Measurements from ENCODE around the gene REC8.
"Not testable (repeated sequence)": the region's sequence is repeated elsewhere in the genome, so short reads cannot be mapped to it uniquely, and the experiment has no call there.

Gene REC8

DNA sequence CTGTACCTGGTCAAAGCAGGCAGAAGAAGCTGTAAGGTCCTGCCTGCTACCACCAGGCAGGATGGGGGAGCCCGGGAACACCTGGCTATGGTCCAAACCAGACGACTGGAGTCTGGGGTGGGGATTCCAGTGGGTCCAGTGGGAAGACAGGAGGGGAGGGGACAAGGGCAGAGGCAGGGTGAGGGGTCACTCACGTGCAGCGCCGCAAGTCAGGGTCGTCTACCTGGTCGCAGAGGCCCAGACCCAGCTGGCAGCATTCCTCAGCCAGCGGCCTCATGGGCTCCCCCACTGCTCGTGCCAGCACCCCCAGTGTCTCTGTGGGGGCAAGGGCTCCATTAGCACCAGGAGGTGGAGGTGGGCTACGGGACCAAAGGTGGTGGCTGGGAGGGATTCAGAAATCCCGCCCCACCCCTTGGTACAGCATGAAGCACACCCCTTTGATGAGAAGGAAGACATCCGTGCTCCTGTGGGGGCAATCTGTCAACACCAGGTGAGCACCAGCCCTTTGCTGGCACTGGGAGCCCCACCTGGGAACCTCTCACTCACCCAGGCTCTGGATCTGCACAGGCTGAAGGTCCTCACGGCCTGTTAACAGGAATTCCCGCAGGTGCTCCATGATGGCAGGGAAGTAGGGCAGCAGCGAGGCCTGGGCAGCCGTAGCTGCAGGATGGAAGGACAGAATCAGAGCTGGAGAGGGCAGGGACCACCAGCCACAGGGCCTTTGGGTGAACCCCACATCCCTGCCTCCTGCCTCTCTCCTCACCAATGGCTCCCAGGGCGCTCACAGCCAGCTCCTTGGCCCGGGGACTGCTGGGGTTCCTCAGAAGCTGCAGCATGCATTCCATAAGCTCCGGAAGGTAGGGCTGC is 12.5 kb downstream of the REC8 start:
- no peak for DNase-seq

DNA sequence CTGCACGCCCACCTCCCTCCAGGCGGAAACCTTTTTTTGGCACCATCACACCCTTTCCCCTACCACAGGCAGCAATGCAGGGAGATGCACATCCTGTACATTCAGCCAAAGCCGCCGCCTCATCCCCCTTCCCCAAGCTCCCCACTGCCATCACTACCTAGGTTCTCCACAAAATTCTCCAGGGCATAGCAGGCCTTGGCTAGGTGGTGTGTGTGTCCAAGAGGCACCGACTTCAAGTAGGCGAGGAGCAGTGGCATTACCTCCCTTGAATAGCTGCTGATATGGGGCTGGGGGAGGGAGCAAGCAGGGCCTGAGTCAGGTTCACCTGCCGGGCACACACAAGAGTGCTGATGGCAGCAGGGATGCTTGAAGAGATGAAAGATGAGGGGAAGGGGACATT is 13.1 kb downstream of the REC8 start:
- no peak for DNase-seq

DNA sequence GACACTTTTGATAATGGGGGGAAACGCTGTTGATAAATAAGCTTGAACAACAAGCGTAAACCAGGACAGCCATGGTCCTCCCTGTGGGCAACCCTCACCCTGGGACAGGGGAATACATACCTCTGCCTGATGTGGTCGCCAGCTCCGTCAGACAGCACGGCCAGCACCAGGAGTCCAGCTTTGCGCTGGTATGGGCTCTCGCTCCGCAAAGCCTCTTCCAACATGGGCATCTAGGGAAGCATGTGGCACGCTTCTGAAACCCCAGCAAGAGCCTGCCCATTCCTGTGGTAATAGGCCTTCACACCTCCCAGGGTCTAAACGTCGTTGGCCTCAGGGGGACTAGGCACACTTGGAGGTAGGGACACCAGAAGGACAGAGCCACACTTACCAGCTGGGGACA is 13.9 kb downstream of the REC8 start:
- DNase-seq = no peak

DNA sequence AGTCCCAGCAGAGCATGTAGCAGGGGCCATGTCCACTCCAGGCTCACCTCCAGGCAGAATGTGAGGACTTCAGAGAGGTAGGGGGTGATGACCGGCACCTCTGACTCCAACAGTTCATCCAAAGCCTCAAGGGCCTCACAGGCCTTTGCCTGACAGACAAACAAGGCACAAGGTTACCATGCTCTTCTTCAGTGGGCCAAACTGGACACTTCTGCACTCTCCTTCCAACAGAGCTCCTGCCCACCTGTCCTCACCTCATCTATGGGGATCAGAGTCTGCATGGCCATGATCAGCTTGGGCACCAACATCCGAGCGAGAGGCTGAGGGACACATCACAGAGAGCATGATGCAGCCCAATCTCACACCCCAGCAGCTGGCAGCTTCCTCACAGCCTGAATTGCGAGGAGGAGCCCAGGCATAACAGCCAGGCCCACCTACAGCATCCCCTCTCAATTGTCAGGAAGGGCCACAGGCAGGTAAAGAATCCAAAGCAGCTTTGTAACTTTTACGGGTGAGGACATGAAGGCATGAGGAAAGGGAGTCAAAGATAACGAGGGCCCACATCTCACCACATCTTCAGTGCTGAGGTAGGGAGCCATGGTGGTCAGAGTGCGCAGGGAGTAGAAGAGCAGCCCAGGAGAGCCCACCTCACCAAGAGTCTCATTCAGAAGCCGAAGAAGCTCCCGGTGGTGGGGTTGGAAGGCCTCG is 15.1 kb downstream of the REC8 start:
- no peak for DNase-seq

- DNase-seq = no peak
Observed at GRCh38 chr14:24187539-24187915, 15.6 kb downstream of the REC8 start.

DNA sequence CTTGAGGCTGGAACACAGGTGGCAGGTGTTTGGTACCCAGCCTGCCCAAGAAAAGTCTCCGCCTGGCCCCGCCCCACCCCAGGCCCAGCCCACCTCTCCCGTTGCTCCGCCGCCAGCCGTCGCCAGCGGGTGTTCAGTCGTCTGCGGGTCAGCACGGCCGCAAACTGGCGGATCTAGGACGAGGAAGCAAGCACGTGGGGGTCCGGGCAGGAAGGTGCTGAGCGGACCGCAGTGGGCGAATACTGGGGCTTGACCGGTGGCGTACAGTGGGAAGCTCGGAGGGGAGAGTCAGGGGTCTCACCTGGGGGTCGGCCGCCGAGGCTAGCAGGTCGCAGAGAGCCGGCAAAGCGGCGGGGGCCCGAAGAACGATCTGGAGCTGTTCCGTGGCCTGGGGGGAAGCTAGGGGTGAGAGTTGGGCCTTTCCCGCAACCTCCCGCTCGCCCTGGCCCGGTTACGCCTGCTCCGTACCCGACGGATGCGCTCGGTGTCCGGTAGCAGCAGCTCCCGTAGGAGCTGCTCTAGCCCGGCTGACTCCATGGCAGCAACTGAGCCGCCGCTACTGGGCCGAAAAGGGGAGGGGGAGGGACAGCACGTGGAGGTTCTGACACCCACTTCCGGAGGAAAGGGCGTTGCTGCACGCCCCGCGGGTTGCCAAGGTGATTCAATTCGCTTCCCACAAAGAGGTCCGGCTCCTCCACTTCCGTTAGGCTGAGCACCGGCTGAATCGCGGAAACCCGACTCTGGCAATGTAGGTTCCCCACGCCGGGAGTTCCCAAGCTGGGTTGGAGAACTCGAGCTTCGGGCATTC is 16.6 kb downstream of the REC8 start, which contains the start of gene IPO4:
Gene IPO4, minus strand, starts transcription at position 566 of the 808 bp plus-strand sequence. Its CDS starts 29 bp downstream, at position 537.
- peak; percentile 76 for DNase-seq

- no peak for DNase-seq
Observed at GRCh38 chr14:24189059-24189375, 17.1 kb downstream of the REC8 start.

DNA sequence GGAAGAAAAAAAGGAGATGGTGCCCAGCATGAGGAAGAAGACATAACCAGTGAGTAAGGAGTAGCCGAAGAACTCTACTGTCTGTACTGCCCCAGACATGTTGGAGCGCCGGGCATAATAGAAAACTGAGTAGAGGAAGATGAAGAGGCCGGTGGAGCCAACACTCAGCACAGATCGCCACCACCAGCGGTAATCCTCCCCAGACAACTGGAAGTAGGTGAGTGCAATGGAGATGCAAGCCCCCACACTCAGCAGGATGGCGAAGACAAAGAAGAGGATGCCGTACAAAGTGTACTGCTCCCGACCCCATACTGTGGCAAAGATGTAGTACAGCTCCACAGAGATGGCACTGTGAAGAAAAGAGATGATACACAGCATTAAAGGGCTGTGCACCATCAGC is 17.6 kb downstream of the REC8 start:
- DNase-seq = no peak

DNA sequence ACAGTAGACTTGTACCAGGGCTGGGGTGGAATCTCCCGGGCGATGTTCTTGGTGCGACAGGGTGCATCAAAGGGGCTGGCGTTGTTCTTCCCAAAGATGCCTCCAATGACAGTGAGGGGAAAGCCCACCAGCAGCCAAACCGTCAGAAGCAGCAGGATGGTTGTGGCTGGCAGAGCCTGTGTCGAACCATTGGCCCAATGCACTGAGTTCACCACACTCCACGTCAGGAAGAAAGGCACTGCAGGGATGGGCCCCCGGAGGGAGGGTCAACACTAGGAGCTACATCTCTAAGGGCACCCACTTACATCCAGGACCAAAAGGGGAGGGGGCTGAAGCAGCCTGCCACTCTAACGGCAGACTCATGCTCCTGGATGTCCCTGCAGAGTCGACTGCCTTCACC is 18.5 kb downstream of the REC8 start:
- no peak for DNase-seq

- no peak for DNase-seq
Observed at GRCh38 chr14:24192933-24193332, 21.1 kb downstream of the REC8 start.

GRCh38 chr14:24194186-24194872 is 22.4 kb downstream of the REC8 start:
- no peak for DNase-seq

DNA sequence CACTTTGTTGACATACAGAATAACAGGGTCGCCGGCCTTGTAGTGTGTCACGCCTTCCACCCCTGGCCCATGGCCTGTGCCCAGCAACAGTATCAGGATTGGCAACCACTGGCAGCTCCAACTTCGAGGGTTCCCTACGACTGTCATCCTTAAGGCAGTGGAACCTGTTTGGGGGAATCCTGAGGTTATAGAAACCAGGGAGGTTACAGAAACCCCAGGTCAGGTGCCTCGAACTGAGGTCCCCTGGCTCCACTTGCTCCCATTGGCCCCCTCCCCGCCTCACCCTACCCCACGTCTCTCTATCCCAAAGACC is 22.9 kb downstream of the REC8 start:
- DNase-seq = no peak

- DNase-seq = peak; percentile 97
Observed at GRCh38 chr14:24195186-24196070, 23.5 kb downstream of the REC8 start, which contains the start of gene TM9SF1. TSS of gene TM9SF1 (minus strand) at chr14:24195441. CDS start at chr14:24195019, 422 bp downstream.

GRCh38 chr14:24196071-24197055 is 24.5 kb downstream of the REC8 start:
- no peak for DNase-seq

GRCh38 chr14:24197056-24197450 is 25.2 kb downstream of the REC8 start:
- DNase-seq = no peak

- DNase-seq = no peak
Observed at GRCh38 chr14:24198814-24199524, 27.1 kb downstream of the REC8 start.

GRCh38 chr14:24202538-24202937 is 30.7 kb downstream of the REC8 start:
- DNase-seq = not testable (repeated sequence)

DNA sequence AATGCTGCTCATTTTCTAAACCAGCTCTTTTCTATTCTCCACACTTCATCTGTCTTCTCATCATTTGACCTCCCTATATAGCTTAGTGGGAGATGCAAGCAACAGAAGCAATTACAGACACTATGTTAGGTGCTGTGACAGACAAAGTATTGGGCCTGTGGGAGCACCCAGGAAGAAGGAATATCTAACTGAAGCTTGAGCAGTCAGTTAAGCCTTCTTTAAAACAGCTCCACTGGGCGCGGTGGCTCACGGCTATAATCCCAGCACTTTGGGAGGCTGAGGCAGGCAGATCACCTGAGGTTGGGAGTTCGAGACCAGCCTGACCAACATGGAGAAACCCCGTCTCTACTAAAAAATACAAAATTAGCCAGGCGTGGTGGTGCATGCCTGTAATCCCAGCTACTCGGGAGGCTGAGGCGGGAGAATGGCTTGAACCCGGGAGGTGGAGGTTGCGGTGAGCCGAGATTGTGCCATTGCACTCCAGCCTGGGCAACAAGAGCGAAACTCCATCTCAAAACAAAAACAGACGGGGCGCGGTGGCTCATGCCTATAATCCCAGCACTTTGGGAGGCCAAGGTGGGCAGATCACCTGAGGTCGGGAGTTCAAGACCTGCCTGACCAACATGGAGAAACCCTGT is 31.5 kb downstream of the REC8 start:
- not testable (repeated sequence) for DNase-seq

Measured in right kidney (tissue), 1 donor.